ENCODE data around the gene IRF4. TPM values are rescaled to one million over a fixed set of nuclear protein-coding genes. Genes with fewer than 3 reads are reported as not detected.

The IRF4 gene
- total and polyA plus RNA-seq, 4 donors, result 0.85 to 5.0 (median 2.9) TPM

DNA sequence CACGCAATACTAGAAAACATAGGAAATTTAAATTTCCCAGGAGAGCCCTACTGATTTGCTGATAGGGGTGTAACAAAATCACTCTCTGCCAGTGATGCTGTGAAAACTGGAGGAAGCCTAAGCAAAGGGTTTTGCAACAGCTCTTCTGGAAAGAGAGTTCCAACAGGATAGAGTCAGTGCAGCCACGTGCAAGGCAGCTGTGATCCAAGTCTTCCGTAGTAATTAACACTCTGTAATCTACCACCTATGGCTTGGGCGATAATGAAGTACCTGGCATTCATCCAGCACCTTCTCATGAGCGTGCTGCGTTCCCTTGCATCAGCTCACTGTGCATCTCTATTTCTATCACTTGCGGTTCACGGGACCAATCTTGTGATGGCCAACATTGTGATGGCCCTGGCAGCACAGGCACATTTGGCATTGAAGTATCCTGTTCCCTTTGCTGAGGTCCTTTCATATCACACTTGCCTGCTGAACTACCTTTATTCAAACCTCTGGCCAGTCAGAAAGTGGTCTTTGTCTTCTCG lies 48.2 kb downstream of the IRF4 start:
- peaks cover 0 to 2% (median 0%) of the 10 kb centered on the region in 4 donors for H3K9me3 ChIP-seq (ENCODE audit: control insufficient read depth in 4 of 4, insufficient read depth in 3 of 4, low read length in 3 of 4)
- H3K9ac ChIP-seq (ENCODE audit: insufficient read depth in 1 of 2, low read length in 2 of 2), result no peak overlapping the region
- 73 to 81% methylated on average over 9 of the region's 9 CpGs for WGBS, 2 donors
- DNase-seq (no peak), ATAC-seq (ENCODE audit: insufficient read depth, low FRiP score) (no peak)
- H3K4me3 ChIP-seq, result no peak overlapping the region
- H3K36me3 ChIP-seq (ENCODE audit: control insufficient read depth in 4 of 4, insufficient read depth in 4 of 4, low read length in 4 of 4), result no peaks in the 10 kb centered on the region
- H3K4me1 ChIP-seq (ENCODE audit: control insufficient read depth in 5 of 5, insufficient read depth in 5 of 5, low read length in 5 of 5), result peaks cover 0 to 3% (median 0%) of the 10 kb centered on the region in 5 donors
- H3K27ac ChIP-seq (ENCODE audit: low read depth in 1 of 2, low read length in 1 of 2), result no peak overlapping the region
- TF ChIP-seq, protein P1, sequence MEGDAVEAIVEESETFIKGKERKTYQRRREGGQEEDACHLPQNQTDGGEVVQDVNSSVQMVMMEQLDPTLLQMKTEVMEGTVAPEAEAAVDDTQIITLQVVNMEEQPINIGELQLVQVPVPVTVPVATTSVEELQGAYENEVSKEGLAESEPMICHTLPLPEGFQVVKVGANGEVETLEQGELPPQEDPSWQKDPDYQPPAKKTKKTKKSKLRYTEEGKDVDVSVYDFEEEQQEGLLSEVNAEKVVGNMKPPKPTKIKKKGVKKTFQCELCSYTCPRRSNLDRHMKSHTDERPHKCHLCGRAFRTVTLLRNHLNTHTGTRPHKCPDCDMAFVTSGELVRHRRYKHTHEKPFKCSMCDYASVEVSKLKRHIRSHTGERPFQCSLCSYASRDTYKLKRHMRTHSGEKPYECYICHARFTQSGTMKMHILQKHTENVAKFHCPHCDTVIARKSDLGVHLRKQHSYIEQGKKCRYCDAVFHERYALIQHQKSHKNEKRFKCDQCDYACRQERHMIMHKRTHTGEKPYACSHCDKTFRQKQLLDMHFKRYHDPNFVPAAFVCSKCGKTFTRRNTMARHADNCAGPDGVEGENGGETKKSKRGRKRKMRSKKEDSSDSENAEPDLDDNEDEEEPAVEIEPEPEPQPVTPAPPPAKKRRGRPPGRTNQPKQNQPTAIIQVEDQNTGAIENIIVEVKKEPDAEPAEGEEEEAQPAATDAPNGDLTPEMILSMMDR (IDR thresholded peaks at IDR 0.05; ENCODE audit: control extremely low read depth, extremely low read depth), result no peak
- no peaks in the 10 kb centered on the region for H3K27me3 ChIP-seq (ENCODE audit: control insufficient read depth in 3 of 3, insufficient read depth in 3 of 3, low read length in 2 of 3)

DNA sequence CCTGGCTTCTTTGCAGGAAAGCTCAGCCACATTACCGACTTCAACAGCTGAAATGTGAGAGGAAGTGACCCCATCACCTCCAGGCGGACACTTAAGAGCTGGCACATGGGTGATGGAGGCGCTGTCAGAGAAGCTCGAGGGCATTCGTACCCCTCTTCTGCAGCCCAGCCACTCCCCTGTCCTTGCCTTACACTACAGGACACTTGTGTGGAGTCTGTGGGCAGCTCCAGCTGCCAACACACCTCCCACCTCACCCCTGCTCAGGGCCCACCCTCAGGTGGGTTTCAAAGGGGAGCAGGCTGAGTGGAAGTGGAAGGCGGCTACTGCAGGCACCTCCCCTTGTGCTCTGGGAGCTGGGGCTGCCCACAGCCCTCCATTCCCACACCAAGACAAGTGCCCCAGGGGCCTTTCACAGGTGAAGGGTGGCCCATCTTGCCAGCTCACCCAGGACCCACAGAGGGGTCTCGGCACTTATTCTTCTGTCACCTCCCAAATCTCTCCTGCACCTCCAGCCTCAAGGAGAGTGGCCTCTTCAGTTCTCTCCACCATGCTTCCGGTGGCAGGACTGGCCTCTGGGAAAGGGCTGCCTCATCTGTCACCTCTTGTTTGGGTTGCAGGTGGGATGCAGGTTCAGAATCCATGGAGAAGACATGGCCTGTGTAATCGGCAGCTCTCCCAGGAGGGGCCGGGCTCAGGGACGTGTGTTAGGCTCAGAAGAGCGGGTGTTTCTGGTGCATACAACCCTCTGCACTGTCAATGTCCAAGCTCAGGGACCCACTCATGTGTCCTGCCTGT lies 49.8 kb downstream of the IRF4 start:
- DNase-seq (no peak), ATAC-seq (ENCODE audit: insufficient read depth, low FRiP score) (no peak)
- Histone ChIP-seq H3K9me3 (ENCODE audit: control insufficient read depth in 4 of 4, insufficient read depth in 3 of 4, low read length in 3 of 4) (peaks cover 0 to 4% (median 0%) of the 10 kb centered on the region in 4 donors), H3K27me3 (ENCODE audit: control insufficient read depth in 3 of 3, insufficient read depth in 3 of 3, low read length in 2 of 3) (no peaks in the 10 kb centered on the region), H3K4me3 (no peak overlapping the region), H3K27ac (ENCODE audit: low read depth in 1 of 2, low read length in 1 of 2) (no peak overlapping the region), H3K4me1 (ENCODE audit: control insufficient read depth in 5 of 5, insufficient read depth in 5 of 5, low read length in 5 of 5) (peaks cover 0 to under 1% (median 0%) of the 10 kb centered on the region in 5 donors), H3K36me3 (ENCODE audit: control insufficient read depth in 4 of 4, insufficient read depth in 4 of 4, low read length in 4 of 4) (no peaks in the 10 kb centered on the region), H3K9ac (ENCODE audit: insufficient read depth in 1 of 2, low read length in 2 of 2) (no peak overlapping the region)
- 86 to 88% methylated on average over 12 of the region's 12 CpGs for WGBS, 2 donors
- TF ChIP-seq, protein P1 (IDR thresholded peaks at IDR 0.05; ENCODE audit: control extremely low read depth, extremely low read depth), result no peak

DNA sequence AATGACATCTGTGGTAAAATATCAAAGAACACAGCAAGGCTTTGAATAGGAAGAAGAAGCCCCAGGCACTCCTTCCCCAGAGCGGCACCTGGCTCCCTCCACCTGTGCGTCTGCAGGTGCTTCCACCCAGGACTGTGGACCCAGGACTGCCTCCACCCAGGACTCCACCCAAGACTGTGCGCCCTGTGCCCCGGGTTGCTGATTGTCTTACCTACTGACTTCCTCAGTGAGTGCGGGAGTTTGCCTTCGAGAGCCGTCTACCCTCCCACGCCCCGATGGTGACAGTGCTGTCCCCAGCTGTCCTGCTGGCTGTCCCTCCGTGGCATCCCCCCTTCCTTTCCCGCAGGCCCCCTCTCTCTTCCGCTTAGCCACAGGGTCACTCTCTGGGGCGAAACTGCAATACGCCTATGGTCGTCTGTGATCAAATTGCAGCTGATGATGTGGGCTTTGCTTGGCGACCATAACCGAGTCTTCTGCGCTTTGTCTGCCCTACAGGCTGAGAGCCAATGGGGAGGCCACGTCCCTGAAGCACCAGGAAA lies 52.1 kb downstream of the IRF4 start:
- ATAC-seq (ENCODE audit: insufficient read depth, low FRiP score) (no peak), DNase-seq (no peak)
- Histone ChIP-seq H3K27me3 (ENCODE audit: control insufficient read depth in 3 of 3, insufficient read depth in 3 of 3, low read length in 2 of 3) (no peaks in the 10 kb centered on the region), H3K36me3 (ENCODE audit: control insufficient read depth in 4 of 4, insufficient read depth in 4 of 4, low read length in 4 of 4) (no peaks in the 10 kb centered on the region), H3K4me1 (ENCODE audit: control insufficient read depth in 5 of 5, insufficient read depth in 5 of 5, low read length in 5 of 5) (no peaks in the 10 kb centered on the region), H3K9ac (ENCODE audit: insufficient read depth in 1 of 2, low read length in 2 of 2) (no peak overlapping the region), H3K9me3 (ENCODE audit: control insufficient read depth in 4 of 4, insufficient read depth in 3 of 4, low read length in 3 of 4) (peaks cover 0 to 4% (median 0%) of the 10 kb centered on the region in 4 donors), H3K4me3 (no peak overlapping the region), H3K27ac (ENCODE audit: low read depth in 1 of 2, low read length in 1 of 2) (no peak overlapping the region)
- TF ChIP-seq, protein P1 (IDR thresholded peaks at IDR 0.05; ENCODE audit: control extremely low read depth, extremely low read depth), result no peak
- 87% methylated on average over 19 of the region's 19 CpGs for WGBS, 2 donors

All from lung (tissue), 12 donors.